Peyer's patch (tissue), 4 donors: Measurements from ENCODE around the gene MIDN. TPM values are rescaled to one million over a fixed set of nuclear protein-coding genes. Genes with fewer than 3 reads are reported as not detected.

Experiments used
- DNase-seq, 3 donors: peaks; one replicate each; pipeline ENCODE4 v3.0.0-alpha.2; 2017 to 2019
- H3K27ac ChIP-seq, 4 donors: fragments of 200-600 bp; sonication (generic); one replicate each; pipeline ENCODE4 v1.5.1; 2016 to 2019
- H3K27me3 ChIP-seq, 2 donors: fragments of 200-600 bp; sonication (generic); one replicate each; pipeline ENCODE4 v1.5.1; 2019
- H3K36me3 ChIP-seq, 3 donors: fragments of 200-600 bp; sonication (generic); one replicate each; pipeline ENCODE4 v1.5.1; 2016 to 2019
- H3K4me1 ChIP-seq, 4 donors: fragments of 200-600 bp; sonication (generic); one replicate each; pipeline ENCODE4 v1.5.1; 2016 to 2019
- H3K4me3 ChIP-seq, 4 donors: fragments of 200-600 bp; sonication (generic); 1 replicate in 3 of 4; 2 replicates in 1 of 4; pipeline ENCODE4 v1.5.1; 2016 to 2019; ENCODE audit warnings: mild to moderate bottlenecking in 1 of 4
- H3K9me3 ChIP-seq, 4 donors: fragments of 200-600 bp; sonication (generic); one replicate each; pipeline ENCODE4 v1.5.1; 2016 to 2019; ENCODE audit warnings: mild to moderate bottlenecking in 1 of 4
- CTCF ChIP-seq, 6 experiments: fragments of 450-650 bp in 4 of 6; fragments of 200-600 bp in 2 of 6; sonication (generic) in 1 of 6; IDR thresholded peaks; one replicate each; pipeline ENCODE4 v1.5.1; 2017 to 2019; ENCODE audit warnings: antibody characterized with exemption in 6 of 6, mild to moderate bottlenecking in 3 of 6, moderate library complexity in 1 of 6
- POLR2A ChIP-seq, 2 donors: fragments of 450-650 bp; IDR thresholded peaks; one replicate each; pipeline ENCODE4 v1.5.1; 2017; ENCODE audit warnings: antibody characterized with exemption in 2 of 2, mild to moderate bottlenecking in 2 of 2, moderate library complexity in 2 of 2
- total RNA-seq, 4 donors: library from RNA; depleted of rRNA; stranded (reverse); fragments of >200 nt; gene quantifications; one replicate each; pipeline ENCODE4 v1.1.0, GENCODE V29; 2016

Gene MIDN
- total RNA-seq, 4 donors from 2014 or later: 34.7 to 205 (median 98.9) TPM

- Histone ChIP-seq H3K27ac (peak within 1 kb of the TSS; percentile 98 to 99 (median 99)), H3K27me3 (no peaks in the 10 kb centered on the region), H3K4me3 (peak within 1 kb of the TSS; percentile 65 to 97 (median 82)), H3K4me1 (peaks cover 13 to 87% (median 63%) of the 10 kb centered on the region in 4 donors), H3K36me3 (peaks cover 0 to 34% (median 0%) of the 10 kb centered on the region in 3 donors), H3K9me3 (no peaks in the 10 kb centered on the region)
- no peak for TF ChIP-seq CTCF (IDR thresholded peaks at IDR 0.05)
- peak; percentile 96 to 98 for TF ChIP-seq POLR2A (IDR thresholded peaks at IDR 0.05)
- peak; percentile 100 for DNase-seq
Measured at GRCh38 chr19:1269065-1269477, 20.7 kb downstream of the MIDN start, which contains the start of gene CIRBP. CIRBP (plus strand) TSS chr19:1269332; CDS start chr19:1270934, 1,602 bp downstream.

- DNase-seq: peak; percentile 79 to 93 (median 89)
- Histone ChIP-seq H3K4me1 (peaks cover 13 to 90% (median 63%) of the 10 kb centered on the region in 4 donors), H3K4me3 (peak overlapping the region; percentile 65 to 97 (median 82)), H3K36me3 (peaks cover 0 to 40% (median 0%) of the 10 kb centered on the region in 3 donors), H3K27ac (peak overlapping the region; percentile 98 to 99 (median 99)), H3K9me3 (no peaks in the 10 kb centered on the region), H3K27me3 (no peaks in the 10 kb centered on the region)
- peak; percentile 5 to 14 for TF ChIP-seq POLR2A (IDR thresholded peaks at IDR 0.05)
- no peak for TF ChIP-seq CTCF (IDR thresholded peaks at IDR 0.05)
Measured at GRCh38 chr19:1269478-1270212, 21.3 kb downstream of the MIDN start.

- Histone ChIP-seq H3K27ac (peak overlapping the region; percentile 98 to 99 (median 99)), H3K4me1 (peaks cover 13 to 88% (median 65%) of the 10 kb centered on the region in 4 donors), H3K4me3 (peak overlapping the region; percentile 65 to 97 (median 82)), H3K9me3 (no peaks in the 10 kb centered on the region), H3K27me3 (no peaks in the 10 kb centered on the region), H3K36me3 (peaks cover 0 to 44% (median 0%) of the 10 kb centered on the region in 3 donors)
- no peak for TF ChIP-seq CTCF (IDR thresholded peaks at IDR 0.05)
- TF ChIP-seq POLR2A (IDR thresholded peaks at IDR 0.05): peak in 1 of 2 donors; percentile 2
- no peak for DNase-seq
Measured at GRCh38 chr19:1270213-1270853, 21.9 kb downstream of the MIDN start.

- H3K4me3 ChIP-seq: peak overlapping the region in 3 of 4 donors; percentile 77 to 97 (median 87)
- H3K36me3 ChIP-seq: peaks cover 0 to 44% (median 0%) of the 10 kb centered on the region in 3 donors
- peak overlapping the region in 3 of 4 donors; percentile 9 to 99 (median 99) for H3K27ac ChIP-seq
- DNase-seq: no peak
- no peaks in the 10 kb centered on the region for H3K9me3 ChIP-seq
- H3K27me3 ChIP-seq: no peaks in the 10 kb centered on the region
- no peak for TF ChIP-seq POLR2A (IDR thresholded peaks at IDR 0.05)
- TF ChIP-seq CTCF (IDR thresholded peaks at IDR 0.05): no peak
- H3K4me1 ChIP-seq: peaks cover 11 to 83% (median 62%) of the 10 kb centered on the region in 4 donors
Measured at GRCh38 chr19:1270854-1271527, 22.6 kb downstream of the MIDN start.
